SK-N-SH treated with all-trans-retinoic acid at 6 μM for 48 hours (cell line): ENCODE results near the gene LDB2.

Experiments used
- ATAC-seq: fragments of 200-7000 bp; cut with Tn5 transposase; 3 replicates; pipeline ENCODE4 v1.9.1; 2020; ENCODE audit warnings: mild to moderate bottlenecking, moderate library complexity
- BACH2 ChIP-seq: fragments of 250-450 bp; sonication (Bioruptor Pico); IDR thresholded peaks from 2 replicates; pipeline ENCODE4 v1.9.0; 2021; ENCODE audit warnings: mild to moderate bottlenecking, borderline replicate concordance
- CREB5 ChIP-seq: fragments of 250-450 bp; sonication (Bioruptor Pico); IDR thresholded peaks from 2 replicates; pipeline ENCODE4 v1.5.1; 2020; ENCODE audit warnings: low read depth, mild to moderate bottlenecking, moderate library complexity
- CSRNP3 ChIP-seq: fragments of 250-450 bp; sonication (Bioruptor Pico); IDR thresholded peaks from 2 replicates; pipeline ENCODE4 v1.5.1; 2021; ENCODE audit warnings: mild to moderate bottlenecking, moderate library complexity
- ESRRG ChIP-seq: fragments of 250-450 bp; sonication (Bioruptor Pico); IDR thresholded peaks from 2 replicates; pipeline ENCODE4 v1.6.1; 2021; ENCODE audit warnings: mild to moderate bottlenecking
- GLIS3 ChIP-seq: fragments of 250-450 bp; sonication (Bioruptor Pico); IDR thresholded peaks from 2 replicates; pipeline ENCODE4 v1.5.0; 2020; ENCODE audit warnings: mild to moderate bottlenecking, moderate library complexity
- ISL1 ChIP-seq: fragments of 250-450 bp; sonication (Bioruptor Pico); IDR thresholded peaks from 2 replicates; pipeline ENCODE4 v2.1.2; 2022; ENCODE audit warnings: mild to moderate bottlenecking, moderate library complexity
- OSR1 ChIP-seq: fragments of 250-450 bp; sonication (Bioruptor Pico); IDR thresholded peaks from 2 replicates; pipeline ENCODE4 v1.8.0; 2022; ENCODE audit warnings: moderate library complexity, mild to moderate bottlenecking, inconsistent platforms
- PATZ1 ChIP-seq: fragments of 250-450 bp; sonication (Bioruptor Pico); IDR thresholded peaks from 2 replicates; pipeline ENCODE4 v1.8.0; 2020; ENCODE audit warnings: mild to moderate bottlenecking, moderate library complexity, borderline replicate concordance
- POU6F1 ChIP-seq: fragments of 250-450 bp; sonication (Bioruptor Pico); IDR thresholded peaks from 2 replicates; pipeline ENCODE4 v1.8.0; 2021; ENCODE audit warnings: low read depth, mild to moderate bottlenecking, moderate library complexity, borderline replicate concordance
- PPARA ChIP-seq: fragments of 250-450 bp; sonication (Bioruptor Pico); IDR thresholded peaks from 2 replicates; pipeline ENCODE4 v1.5.0; 2020; ENCODE audit warnings: mild to moderate bottlenecking, borderline replicate concordance
- RARB ChIP-seq: fragments of 250-450 bp; sonication (Bioruptor Pico); IDR thresholded peaks from 2 replicates; pipeline ENCODE4 v1.8.0; 2021; ENCODE audit warnings: mild to moderate bottlenecking, moderate library complexity
- SNAI2 ChIP-seq: fragments of 250-450 bp; sonication (Bioruptor Pico); IDR thresholded peaks from 2 replicates; pipeline ENCODE4 v1.5.0; 2020; ENCODE audit warnings: mild to moderate bottlenecking, moderate library complexity
- TCF4 ChIP-seq: fragments of 250-450 bp; sonication (Bioruptor Pico); IDR thresholded peaks from 2 replicates; pipeline ENCODE4 v1.8.0; 2021; ENCODE audit warnings: mild to moderate bottlenecking, moderate library complexity, borderline replicate concordance
- TOX ChIP-seq: fragments of 250-450 bp; sonication (Bioruptor Pico); IDR thresholded peaks from 2 replicates; pipeline ENCODE4 v1.8.0; 2021; ENCODE audit warnings: mild to moderate bottlenecking, moderate library complexity, borderline replicate concordance
- TSHZ2 ChIP-seq: fragments of 250-450 bp; sonication (Bioruptor Pico); IDR thresholded peaks from 2 replicates; pipeline ENCODE4 v1.5.0; 2020; ENCODE audit warnings: mild to moderate bottlenecking, moderate library complexity
- ZC3H10 ChIP-seq: fragments of 250-450 bp; sonication (Bioruptor Pico); IDR thresholded peaks from 2 replicates; pipeline ENCODE4 v1.5.1; 2021; ENCODE audit warnings: mild to moderate bottlenecking, moderate library complexity
- ZFP30 ChIP-seq: fragments of 450-650 bp; formaldehyde crosslinking; IDR thresholded peaks from 2 replicates; pipeline ENCODE4 v1.5.0; 2022; ENCODE audit warnings: mild to moderate bottlenecking, moderate library complexity
- ZNF565 ChIP-seq: fragments of 450-650 bp; formaldehyde crosslinking; conservative IDR thresholded peaks from 2 replicates; pipeline ENCODE4 v1.5.0; 2020; ENCODE audit warnings: low read depth, mild to moderate bottlenecking, moderate library complexity
- ZNF70 ChIP-seq: fragments of 450-650 bp; formaldehyde crosslinking; IDR thresholded peaks from 2 replicates; pipeline ENCODE4 v1.5.0; 2020; ENCODE audit warnings: mild to moderate bottlenecking, moderate library complexity
- ZNF8 ChIP-seq: fragments of 450-650 bp; formaldehyde crosslinking; IDR thresholded peaks from 2 replicates; pipeline ENCODE4 v1.5.0; 2020; ENCODE audit warnings: mild to moderate bottlenecking, moderate library complexity

The LDB2 gene

GRCh38 chr4:16583764-16584163, 314.7 kb downstream of the LDB2 start:
- TF ChIP-seq ZNF565 (no peak), ZNF8 (CRISPR knock-in tag) (no peak), CREB5 (CRISPR knock-in tag) (no peak), SNAI2 (CRISPR knock-in tag) (no peak), CSRNP3 (CRISPR knock-in tag) (no peak), TOX (CRISPR knock-in tag) (no peak), GLIS3 (CRISPR knock-in tag) (no peak), ZC3H10 (no peak), RARB (CRISPR knock-in tag) (no peak), PPARA (no peak)
- ATAC-seq: peak; percentile 24; the same call in 1 of the 3 replicates

- TF ChIP-seq ZNF8 (CRISPR knock-in tag): no peak
- no peak for TF ChIP-seq ZNF565
- TF ChIP-seq TCF4 (CRISPR knock-in tag): no peak
- TF ChIP-seq RARB (CRISPR knock-in tag): no peak
- no peak for TF ChIP-seq CSRNP3 (CRISPR knock-in tag)
- no peak for TF ChIP-seq TSHZ2 (CRISPR knock-in tag)
- TF ChIP-seq BACH2 (CRISPR knock-in tag): no peak
- TF ChIP-seq OSR1 (CRISPR knock-in tag): no peak
- TF ChIP-seq PATZ1 (CRISPR knock-in tag): no peak
- TF ChIP-seq CREB5 (CRISPR knock-in tag): no peak
- TF ChIP-seq ZNF70 (CRISPR knock-in tag): no peak
- no peak for TF ChIP-seq PPARA
- TF ChIP-seq ESRRG (CRISPR knock-in tag): no peak
- no peak for TF ChIP-seq ZC3H10
- no peak for TF ChIP-seq TOX (CRISPR knock-in tag)
- no peak for TF ChIP-seq SNAI2 (CRISPR knock-in tag)
- TF ChIP-seq GLIS3 (CRISPR knock-in tag): no peak
- TF ChIP-seq ISL1 (CRISPR knock-in tag): no peak
- no peak for TF ChIP-seq POU6F1 (CRISPR knock-in tag)
- no peak for TF ChIP-seq ZFP30
- peak; percentile 52; the same call in 1 of the 3 replicates for ATAC-seq
These were observed 315.9 kb downstream of the LDB2 start for GRCh38 chr4:16582526-16582925.
